Ishikawa (cell line): ENCODE data around the gene SYNE1.

Experiments used
- CEBPB ChIP-seq: IDR thresholded peaks from 2 replicates; pipeline ENCODE4 v1.6.1; 2012
- CREB1 ChIP-seq: IDR thresholded peaks from 2 replicates; pipeline ENCODE4 v1.6.1; 2012; ENCODE audit warnings: low read depth
- EGR1 ChIP-seq: IDR thresholded peaks from 2 replicates; pipeline ENCODE4 v1.6.1; 2012
- EP300 ChIP-seq: IDR thresholded peaks from 2 replicates; pipeline ENCODE4 v1.6.1; 2012; ENCODE audit warnings: borderline replicate concordance
- FOXM1 ChIP-seq: IDR thresholded peaks from 2 replicates; pipeline ENCODE4 v1.6.1; 2012; ENCODE audit warnings: low read depth, borderline replicate concordance
- NFIC ChIP-seq: IDR thresholded peaks from 2 replicates; pipeline ENCODE4 v1.6.1; 2012
- RAD21 ChIP-seq: IDR thresholded peaks from 2 replicates; pipeline ENCODE4 v1.6.1; 2012; ENCODE audit warnings: low read depth
- TAF1 ChIP-seq: IDR thresholded peaks from 2 replicates; pipeline ENCODE4 v1.6.1; 2012; ENCODE audit warnings: low read depth, mild to moderate bottlenecking
- TCF12 ChIP-seq: IDR thresholded peaks from 2 replicates; pipeline ENCODE4 v1.6.1; 2012; ENCODE audit warnings: low read depth
- TEAD4 ChIP-seq: IDR thresholded peaks from 2 replicates; pipeline ENCODE4 v1.6.1; 2012
- YY1 ChIP-seq: IDR thresholded peaks from 2 replicates; pipeline ENCODE4 v1.6.1; 2012; ENCODE audit warnings: low read depth
- ZBTB7A ChIP-seq: IDR thresholded peaks from 2 replicates; pipeline ENCODE4 v1.6.1; 2012; ENCODE audit warnings: low read depth
- TF ChIP-seq, protein P1 (sequence below): IDR thresholded peaks from 2 replicates; pipeline ENCODE4 v1.6.1; 2012
- TF ChIP-seq, protein P2 (sequence below): IDR thresholded peaks from 2 replicates; pipeline ENCODE4 v1.6.1; 2012
- TF ChIP-seq, protein P3 (sequence below): IDR thresholded peaks from 2 replicates; pipeline ENCODE4 v1.6.1; 2012; ENCODE audit warnings: low read depth, mild to moderate bottlenecking

The SYNE1 gene

DNA sequence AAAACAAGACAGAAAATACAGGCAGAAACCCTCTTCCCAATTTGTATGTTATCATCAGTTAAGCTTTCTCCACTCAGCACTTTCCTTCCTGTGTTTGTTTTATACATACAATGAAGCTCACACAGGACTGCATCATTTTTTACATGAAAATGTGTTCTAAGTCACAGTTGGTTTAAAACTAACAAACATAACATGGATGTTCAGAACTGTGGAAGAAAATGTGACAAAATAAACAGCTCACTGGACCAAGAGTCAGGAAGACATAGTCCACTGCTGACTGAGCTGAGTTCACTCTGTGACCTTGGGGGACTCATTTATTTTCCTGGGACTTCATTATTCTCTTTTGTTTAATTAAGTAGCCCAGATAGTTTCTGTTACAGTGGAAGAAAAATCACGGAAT, 331.5 kb downstream of the SYNE1 start:
- no peak for TF ChIP-seq RAD21
- TF ChIP-seq TCF12: no peak
- TF ChIP-seq, protein P1, sequence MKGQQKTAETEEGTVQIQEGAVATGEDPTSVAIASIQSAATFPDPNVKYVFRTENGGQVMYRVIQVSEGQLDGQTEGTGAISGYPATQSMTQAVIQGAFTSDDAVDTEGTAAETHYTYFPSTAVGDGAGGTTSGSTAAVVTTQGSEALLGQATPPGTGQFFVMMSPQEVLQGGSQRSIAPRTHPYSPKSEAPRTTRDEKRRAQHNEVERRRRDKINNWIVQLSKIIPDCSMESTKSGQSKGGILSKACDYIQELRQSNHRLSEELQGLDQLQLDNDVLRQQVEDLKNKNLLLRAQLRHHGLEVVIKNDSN: no peak
- TF ChIP-seq CREB1: no peak
- TF ChIP-seq TEAD4: no peak
- TF ChIP-seq EP300: no peak
- TF ChIP-seq NFIC: no peak
- no peak for TF ChIP-seq EGR1
- TF ChIP-seq, protein P2, sequence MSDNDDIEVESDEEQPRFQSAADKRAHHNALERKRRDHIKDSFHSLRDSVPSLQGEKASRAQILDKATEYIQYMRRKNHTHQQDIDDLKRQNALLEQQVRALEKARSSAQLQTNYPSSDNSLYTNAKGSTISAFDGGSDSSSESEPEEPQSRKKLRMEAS: no peak
- TF ChIP-seq FOXM1: no peak
- no peak for TF ChIP-seq CEBPB
- no peak for TF ChIP-seq YY1

DNA sequence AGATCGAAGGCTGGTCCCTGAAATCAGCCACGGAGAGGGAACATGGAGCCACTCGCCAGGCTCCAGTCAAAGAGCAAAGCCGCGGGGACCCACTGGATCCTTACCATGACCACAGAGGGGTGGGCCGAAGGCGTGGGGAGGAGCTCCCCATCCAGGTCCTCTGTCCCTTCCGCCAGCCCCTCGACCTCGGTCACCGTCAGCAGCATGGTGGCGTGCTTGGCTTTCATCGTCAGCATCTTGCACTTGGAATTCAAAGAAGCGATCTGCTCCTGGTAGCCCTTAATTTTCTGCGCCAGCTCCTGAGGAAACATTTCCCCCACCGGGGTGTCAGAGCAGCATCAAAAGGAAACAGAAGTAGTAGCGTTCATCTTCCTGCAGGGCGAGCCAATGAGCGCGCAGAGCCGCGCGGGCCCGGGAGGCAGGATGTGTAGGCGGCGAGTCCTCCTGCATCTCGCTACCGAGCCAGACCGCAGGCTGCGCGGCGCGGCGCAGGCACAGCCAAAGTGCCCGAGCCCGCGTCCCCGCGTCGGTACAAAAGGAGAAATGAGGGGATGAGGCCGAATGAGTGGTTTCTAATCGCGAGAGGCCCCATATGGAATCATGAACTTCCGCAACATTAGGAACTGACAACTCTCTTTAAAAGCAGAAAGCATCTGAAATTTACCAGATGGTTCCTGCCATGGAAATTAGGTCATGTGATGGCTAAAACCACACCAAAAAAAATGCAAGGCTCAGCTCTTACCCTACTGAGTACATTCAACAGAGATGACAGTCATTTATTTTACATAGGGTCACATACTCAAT, 335.2 kb downstream of the SYNE1 start:
- TF ChIP-seq CREB1 (no peak), FOXM1 (no peak), ZBTB7A (peak; percentile 56; the same call in 1 of the 2 replicates), TEAD4 (no peak), EP300 (no peak), TCF12 (peak; percentile 36; the same call in 1 of the 2 replicates), YY1 (0 out of 2 replicates have a peak, but pooled peaks have one; percentile 46), RAD21 (peak; percentile 47; the same call in 1 of the 2 replicates), EGR1 (peak; percentile 83), CEBPB (no peak; the same call in 1 of the 2 replicates), NFIC (no peak), TAF1 (no peak)
- TF ChIP-seq, protein P3, sequence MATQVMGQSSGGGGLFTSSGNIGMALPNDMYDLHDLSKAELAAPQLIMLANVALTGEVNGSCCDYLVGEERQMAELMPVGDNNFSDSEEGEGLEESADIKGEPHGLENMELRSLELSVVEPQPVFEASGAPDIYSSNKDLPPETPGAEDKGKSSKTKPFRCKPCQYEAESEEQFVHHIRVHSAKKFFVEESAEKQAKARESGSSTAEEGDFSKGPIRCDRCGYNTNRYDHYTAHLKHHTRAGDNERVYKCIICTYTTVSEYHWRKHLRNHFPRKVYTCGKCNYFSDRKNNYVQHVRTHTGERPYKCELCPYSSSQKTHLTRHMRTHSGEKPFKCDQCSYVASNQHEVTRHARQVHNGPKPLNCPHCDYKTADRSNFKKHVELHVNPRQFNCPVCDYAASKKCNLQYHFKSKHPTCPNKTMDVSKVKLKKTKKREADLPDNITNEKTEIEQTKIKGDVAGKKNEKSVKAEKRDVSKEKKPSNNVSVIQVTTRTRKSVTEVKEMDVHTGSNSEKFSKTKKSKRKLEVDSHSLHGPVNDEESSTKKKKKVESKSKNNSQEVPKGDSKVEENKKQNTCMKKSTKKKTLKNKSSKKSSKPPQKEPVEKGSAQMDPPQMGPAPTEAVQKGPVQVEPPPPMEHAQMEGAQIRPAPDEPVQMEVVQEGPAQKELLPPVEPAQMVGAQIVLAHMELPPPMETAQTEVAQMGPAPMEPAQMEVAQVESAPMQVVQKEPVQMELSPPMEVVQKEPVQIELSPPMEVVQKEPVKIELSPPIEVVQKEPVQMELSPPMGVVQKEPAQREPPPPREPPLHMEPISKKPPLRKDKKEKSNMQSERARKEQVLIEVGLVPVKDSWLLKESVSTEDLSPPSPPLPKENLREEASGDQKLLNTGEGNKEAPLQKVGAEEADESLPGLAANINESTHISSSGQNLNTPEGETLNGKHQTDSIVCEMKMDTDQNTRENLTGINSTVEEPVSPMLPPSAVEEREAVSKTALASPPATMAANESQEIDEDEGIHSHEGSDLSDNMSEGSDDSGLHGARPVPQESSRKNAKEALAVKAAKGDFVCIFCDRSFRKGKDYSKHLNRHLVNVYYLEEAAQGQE: no peak
- TF ChIP-seq, protein P2: peak; percentile 52
- TF ChIP-seq, protein P1: peak; percentile 74

DNA sequence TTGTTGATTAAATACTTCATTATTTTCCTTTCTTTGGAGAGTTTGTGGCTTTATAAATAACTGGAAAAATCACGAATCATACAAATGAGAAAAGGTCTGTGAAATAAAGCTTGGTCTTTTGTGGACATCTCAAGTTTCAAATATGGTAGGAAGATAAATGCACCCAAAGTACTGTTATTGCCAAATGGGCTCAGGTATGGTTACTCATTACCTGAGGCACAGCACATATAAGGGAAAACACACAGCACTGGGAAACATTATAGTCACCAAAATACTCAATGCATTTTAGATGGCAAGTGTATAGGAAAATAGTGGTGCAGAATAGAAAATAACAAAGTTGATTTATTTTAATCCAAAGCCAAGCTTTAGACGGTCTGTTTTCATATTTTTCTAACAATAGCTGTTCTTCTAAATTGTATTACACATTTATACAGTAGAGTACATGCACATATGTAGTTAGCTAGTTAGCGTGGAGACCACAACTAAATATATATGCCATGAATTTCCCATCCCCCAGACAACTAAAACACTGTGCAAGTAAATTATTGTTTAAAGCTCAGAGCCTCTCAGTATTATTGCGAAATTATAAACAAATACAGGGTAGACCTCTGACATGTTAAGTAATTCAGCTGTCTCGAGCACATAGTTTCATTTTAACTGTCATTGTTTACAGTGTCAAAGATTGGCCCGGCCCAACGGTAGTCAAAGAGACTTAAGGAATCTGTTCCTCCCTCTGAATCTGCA, 336.0 kb downstream of the SYNE1 start:
- TF ChIP-seq CEBPB (peak; percentile 32; the same call in 1 of the 2 replicates), TAF1 (no peak)

DNA sequence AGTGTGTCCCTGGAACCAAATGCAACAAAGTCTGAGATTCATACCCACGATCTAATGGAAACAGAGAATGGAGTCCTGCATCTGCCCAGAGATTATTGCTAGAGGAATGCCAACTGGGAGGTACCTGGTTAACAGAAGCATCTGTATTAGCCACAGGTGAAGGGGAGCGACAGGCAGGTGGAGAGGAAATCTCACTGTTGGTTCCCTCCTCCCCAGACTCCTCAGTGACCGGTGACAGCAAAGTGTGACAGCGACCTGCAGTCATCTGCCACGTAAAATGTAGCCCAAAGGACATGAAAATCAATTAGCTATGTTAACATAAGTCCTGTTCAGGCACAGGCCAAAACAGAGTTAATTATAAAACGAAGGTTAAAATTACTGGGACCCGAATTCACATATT, 336.6 kb downstream of the SYNE1 start:
- TF ChIP-seq, protein P1: no peak
- TF ChIP-seq CREB1 (no peak), ZBTB7A (no peak), FOXM1 (no peak), YY1 (no peak), CEBPB (no peak), EP300 (no peak), TEAD4 (no peak), NFIC (no peak), TAF1 (no peak), RAD21 (no peak)
- TF ChIP-seq, protein P3: no peak
- TF ChIP-seq, protein P2: no peak
